ENCODE results near the gene ZSWIM5. TPM values are rescaled to one million over a fixed set of nuclear protein-coding genes. Genes with fewer than 3 reads are reported as not detected.

The ZSWIM5 gene
- total and polyA plus RNA-seq, 9 of the 15 experiments (the other 6 are each of a cell fraction or from before 2014, with no cell fraction given), result under 0.01 to 0.07 (median 0.03) TPM; not detected in 3

- TF ChIP-seq CSDE1 (IDR thresholded peaks at IDR 0.05), result no peak
- peak; percentile 58 for TF ChIP-seq ARID1B (IDR thresholded peaks at IDR 0.05)
- no peak for TF ChIP-seq SRSF9 (IDR thresholded peaks at IDR 0.05; ENCODE audit: borderline replicate concordance, low read depth, low read length)
- no peak for TF ChIP-seq HINFP (tag; conservative IDR thresholded peaks at IDR 0.05; ENCODE audit: low read depth)
- TF ChIP-seq ZNF644 (tag; IDR thresholded peaks at IDR 0.05; ENCODE audit: low read depth), result no peak
- TF ChIP-seq ZC3H4 (CRISPR knock-in tag; IDR thresholded peaks at IDR 0.05; ENCODE audit: borderline replicate concordance), result no peak
- TF ChIP-seq ZNF12 (CRISPR knock-in tag; IDR thresholded peaks at IDR 0.05), result no peak
- TF ChIP-seq MEF2D (tag; conservative IDR thresholded peaks at IDR 0.05; ENCODE audit: low read depth), result no peak; the same call in 1 of the 2 replicates
- TF ChIP-seq FOXK1 (CRISPR knock-in tag; IDR thresholded peaks at IDR 0.05; ENCODE audit: borderline replicate concordance), result no peak
- TF ChIP-seq MTF1 (CRISPR knock-in tag; IDR thresholded peaks at IDR 0.05; ENCODE audit: borderline replicate concordance), result no peak
- no peak for TF ChIP-seq HNRNPH1 (optimal IDR thresholded peaks at IDR 0.05; ENCODE audit: low read depth, low read length)
- TF ChIP-seq ZNF507 (tag; conservative IDR thresholded peaks at IDR 0.05), result no peak
- TF ChIP-seq NR2F6 (CRISPR knock-in tag; IDR thresholded peaks at IDR 0.05), result no peak
- TF ChIP-seq TAF7 (tag; IDR thresholded peaks at IDR 0.05), result no peak
- no peak for TF ChIP-seq NFIC (IDR thresholded peaks at IDR 0.05)
- TF ChIP-seq CGGBP1 (CRISPR knock-in tag; IDR thresholded peaks at IDR 0.05), result no peak
- no peak for TF ChIP-seq ELK1 (CRISPR knock-in tag; IDR thresholded peaks at IDR 0.05)
- TF ChIP-seq SMC3 (conservative IDR thresholded peaks at IDR 0.05; ENCODE audit: insufficient read depth, low read depth, low read length), result peak; percentile 91
- no peak for TF ChIP-seq BMI1 (IDR thresholded peaks at IDR 0.05; ENCODE audit: low read length)
- no peak for TF ChIP-seq ZKSCAN8 (CRISPR knock-in tag; IDR thresholded peaks at IDR 0.05)
- no peak; the same call in 1 of the 2 replicates for TF ChIP-seq TCF3 (CRISPR knock-in tag; IDR thresholded peaks at IDR 0.05)
- TF ChIP-seq LEF1 (IDR thresholded peaks at IDR 0.05), result no peak
- no peak for TF ChIP-seq NCOR1 (IDR thresholded peaks at IDR 0.05)
- TF ChIP-seq POLR2AphosphoS2 (IDR thresholded peaks at IDR 0.05; ENCODE audit: low read length), result peak; percentile 63; the same call in 1 of the 2 replicates
- TF ChIP-seq SREBF2 (CRISPR knock-in tag; IDR thresholded peaks at IDR 0.05), result no peak
- TF ChIP-seq POLR2G (IDR thresholded peaks at IDR 0.05; ENCODE audit: low read depth, low read length), result no peak
- TF ChIP-seq NFRKB (IDR thresholded peaks at IDR 0.05; ENCODE audit: low read depth), result no peak
- no peak for TF ChIP-seq RBBP5 (IDR thresholded peaks at IDR 0.05; ENCODE audit: borderline replicate concordance, insufficient read depth, low read length, poor library complexity, severe bottlenecking)
- TF ChIP-seq TRIM28 (IDR thresholded peaks at IDR 0.05), result no peak
- TF ChIP-seq ZZZ3 (IDR thresholded peaks at IDR 0.05), result no peak
Observed at GRCh38 chr1:45014321-45015028, 191.9 kb downstream of the ZSWIM5 start (continued).
